IMR-90 (cell line): ENCODE measurements around the gene DAPK1.

ENCODE experiments used
- BHLHE40 ChIP-seq: fragments of 150-350 bp; IDR thresholded peaks from 2 replicates; pipeline ENCODE4 v1.6.1; 2016; ENCODE audit warnings: mild to moderate bottlenecking, low read depth, low read length
- CEBPB ChIP-seq: IDR thresholded peaks from 2 replicates; pipeline ENCODE4 v1.6.1; 2012; ENCODE audit warnings: low read depth, low read length, improper control_type of control experiment
- CHD1 ChIP-seq: IDR thresholded peaks from 2 replicates; pipeline ENCODE4 v1.6.1; 2012; ENCODE audit warnings: low read depth, low read length, improper control_type of control experiment
- CTCF ChIP-seq: conservative IDR thresholded peaks from 2 replicates; pipeline ENCODE4 v1.5.1; 2012; ENCODE audit warnings: mild to moderate bottlenecking, low read depth, low read length, improper control_type of control experiment
- ELK1 ChIP-seq: fragments of 150-350 bp; IDR thresholded peaks from 2 replicates; pipeline ENCODE4 v1.6.1; 2016; ENCODE audit warnings: low read depth, mild to moderate bottlenecking, low read length, moderate library complexity, borderline replicate concordance
- MAZ ChIP-seq: IDR thresholded peaks from 2 replicates; pipeline ENCODE4 v1.6.1; 2012; ENCODE audit warnings: low read depth, mild to moderate bottlenecking, low read length, improper control_type of control experiment, moderate library complexity, borderline replicate concordance
- MXI1 ChIP-seq: IDR thresholded peaks from 2 replicates; pipeline ENCODE4 v1.6.1; 2012; ENCODE audit warnings: low read depth, mild to moderate bottlenecking, low read length, moderate library complexity, borderline replicate concordance
- NFE2L2 ChIP-seq: fragments of 150-350 bp; IDR thresholded peaks from 2 replicates; pipeline ENCODE4 v1.6.1; 2016; ENCODE audit warnings: low read depth, mild to moderate bottlenecking, low read length
- POLR2A ChIP-seq: IDR thresholded peaks from 2 replicates; pipeline ENCODE4 v1.6.1; 2012; ENCODE audit warnings: mild to moderate bottlenecking, low read depth, low read length
- RAD21 ChIP-seq: IDR thresholded peaks from 2 replicates; pipeline ENCODE4 v1.6.1; 2012; ENCODE audit warnings: low read length, improper control_type of control experiment
- SMC3 ChIP-seq: fragments of 150-350 bp; IDR thresholded peaks from 2 replicates; pipeline ENCODE4 v1.6.1; 2016; ENCODE audit warnings: low read depth, mild to moderate bottlenecking, antibody characterized with exemption, low read length, moderate library complexity
- USF2 ChIP-seq: fragments of 150-350 bp; IDR thresholded peaks from 2 replicates; pipeline ENCODE4 v1.6.1; 2017; ENCODE audit warnings: mild to moderate bottlenecking, antibody characterized with exemption, low read length, low read depth

- TF ChIP-seq POLR2A = no peak
- no peak for TF ChIP-seq CTCF
- no peak for TF ChIP-seq ELK1
- TF ChIP-seq MXI1 = no peak
- no peak for TF ChIP-seq CEBPB
- no peak for TF ChIP-seq USF2
- TF ChIP-seq CHD1 = no peak
- TF ChIP-seq NFE2L2 = no peak
- TF ChIP-seq BHLHE40 = no peak
- TF ChIP-seq SMC3 = no peak
- TF ChIP-seq RAD21 = no peak
- no peak for TF ChIP-seq MAZ
These were observed 173.8 kb downstream of the DAPK1 start for GRCh38 chr9:87671478-87671877.
